NCI-H345 (cell line): ENCODE data around the gene RBMS3.
A peak's percentile ranks its signal among the peaks of the same experiment; 100 is the strongest.

Experiments used
- DNase-seq: peaks from one replicate; lab custom pipeline; 2025; lab: John Stamatoyannopoulos, UW

The RBMS3 gene

DNA sequence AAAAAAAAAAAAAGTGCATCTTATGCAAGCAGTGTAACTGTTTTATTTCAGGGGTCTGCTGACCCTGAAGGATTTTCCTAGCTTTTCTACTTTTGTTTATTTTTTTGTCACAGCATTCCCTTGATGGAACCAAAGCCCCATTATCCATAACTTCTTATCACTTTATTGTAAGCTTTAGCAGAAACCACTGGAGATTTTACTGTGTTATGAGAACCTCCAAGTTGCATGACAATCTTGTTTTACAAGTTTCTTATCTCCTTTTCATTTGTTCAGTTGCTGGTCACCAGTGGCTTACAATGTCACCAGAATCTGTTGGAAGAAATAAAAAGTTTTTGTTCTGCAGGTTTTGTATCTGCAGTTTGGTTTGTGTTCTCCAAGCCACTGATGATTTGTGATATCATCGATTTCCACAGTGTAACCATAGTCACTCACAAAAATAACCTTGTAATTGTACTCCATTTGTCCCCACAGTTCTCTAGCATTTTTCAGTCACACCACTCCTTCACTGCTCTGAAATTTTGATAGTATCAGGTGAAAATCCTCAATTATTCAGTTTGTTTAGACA is 660.0 kb downstream of the RBMS3 start:
- no peak for DNase-seq

DNA sequence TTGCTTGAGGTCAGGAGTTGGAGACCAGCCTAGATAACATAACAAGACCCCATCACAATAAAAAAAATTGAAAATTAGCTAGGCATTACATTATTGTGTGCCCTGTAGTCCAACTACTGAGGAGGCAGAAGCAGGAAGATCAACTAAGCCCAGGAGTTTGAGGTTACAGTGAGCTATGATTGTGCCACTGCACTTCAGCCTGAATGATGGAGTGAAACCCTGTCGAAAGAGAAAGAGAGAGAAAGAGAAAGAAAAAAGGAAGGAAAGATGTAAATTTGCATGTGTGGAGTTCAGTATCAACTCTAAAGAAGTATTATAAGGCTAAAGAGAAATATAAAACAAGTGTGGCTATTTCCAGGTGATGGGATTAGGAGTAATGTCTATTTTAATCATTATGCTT is 661.4 kb downstream of the RBMS3 start:
- DNase-seq = no peak

DNA sequence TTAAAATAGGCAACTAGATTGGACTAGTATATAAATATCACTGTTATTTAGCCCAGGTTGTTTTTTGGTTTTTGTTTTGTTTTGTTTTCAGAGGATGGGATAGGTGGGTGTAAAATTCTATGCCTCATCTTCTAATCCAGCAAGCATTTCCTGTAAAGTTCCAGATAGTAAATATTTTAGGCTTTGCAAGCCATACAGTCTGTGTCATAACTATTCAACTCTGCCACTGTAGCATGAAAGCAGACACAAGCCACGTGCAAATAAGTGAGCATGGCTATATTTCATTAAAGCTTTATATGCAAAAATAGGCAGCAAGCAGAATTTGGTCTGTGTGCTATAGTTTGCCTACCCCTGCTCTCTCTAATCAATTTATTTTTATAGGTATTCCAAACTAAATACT is 668.3 kb downstream of the RBMS3 start:
- DNase-seq = no peak

DNA sequence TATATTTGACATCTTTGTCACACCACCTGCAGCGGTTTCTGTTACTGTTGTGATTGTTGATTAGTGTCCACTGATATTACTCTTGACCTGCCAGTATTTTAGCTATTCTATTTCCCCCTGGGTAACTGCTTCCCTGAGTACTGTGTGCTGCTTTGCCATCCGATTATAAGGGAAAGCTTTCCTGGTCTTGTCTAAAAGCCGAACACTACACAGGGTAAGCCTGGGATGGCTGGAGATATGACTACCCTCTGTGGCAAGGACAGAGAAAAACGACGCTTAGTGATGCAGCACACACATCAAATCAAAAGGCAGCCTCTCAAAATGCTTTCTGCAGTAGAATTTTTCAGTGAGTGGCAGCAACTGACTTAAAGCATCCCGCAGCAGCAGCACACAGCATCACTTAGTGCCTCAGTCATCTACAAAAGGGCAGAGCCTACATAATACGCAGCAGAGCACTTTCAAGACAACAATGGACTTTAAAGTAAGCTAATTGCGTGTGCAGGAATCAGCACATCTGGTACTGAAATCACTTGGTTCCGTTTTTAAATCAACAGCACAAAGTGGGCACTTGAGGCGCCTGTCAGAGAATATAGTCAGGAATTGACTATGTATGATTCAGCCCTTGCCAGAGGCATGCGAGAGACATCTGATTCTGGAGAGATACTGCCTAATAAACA is 669.2 kb downstream of the RBMS3 start:
- DNase-seq = no peak

DNA sequence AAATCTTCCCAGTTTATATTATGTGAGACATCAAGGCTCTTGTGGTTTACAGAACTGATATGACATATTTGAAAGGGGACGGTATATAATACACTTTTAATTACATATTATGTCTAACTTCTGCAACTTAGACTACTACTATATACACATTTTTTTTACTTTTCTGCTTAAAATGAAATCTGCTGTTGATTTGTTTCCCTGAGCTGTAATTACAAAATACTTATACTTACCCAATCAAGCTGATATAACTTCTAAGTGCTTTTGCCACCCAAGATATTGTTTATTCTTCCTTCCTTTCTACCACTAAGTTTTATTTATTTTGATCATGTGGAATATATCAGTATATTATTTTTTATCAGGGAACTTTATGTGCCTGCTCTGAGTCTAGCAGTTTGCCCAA is 671.6 kb downstream of the RBMS3 start:
- DNase-seq = no peak

DNA sequence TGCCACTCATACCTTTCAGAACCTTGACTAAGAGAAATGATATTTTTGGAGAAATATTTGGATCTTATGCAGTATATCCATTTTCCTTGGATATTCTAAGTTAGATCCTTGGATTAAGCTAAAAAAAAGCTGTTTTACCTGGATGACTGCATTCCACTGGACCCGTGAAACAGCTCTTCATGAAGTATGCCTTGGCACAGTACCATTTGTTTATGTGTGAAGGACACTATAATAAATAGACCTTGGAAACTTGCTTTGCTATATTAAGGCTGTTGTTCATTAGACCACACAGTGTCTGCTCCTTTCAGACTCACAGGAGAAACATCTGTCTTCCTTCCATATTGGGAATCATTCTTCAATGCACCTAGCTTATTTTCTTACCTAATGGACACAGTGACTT is 674.5 kb downstream of the RBMS3 start:
- no peak for DNase-seq

DNA sequence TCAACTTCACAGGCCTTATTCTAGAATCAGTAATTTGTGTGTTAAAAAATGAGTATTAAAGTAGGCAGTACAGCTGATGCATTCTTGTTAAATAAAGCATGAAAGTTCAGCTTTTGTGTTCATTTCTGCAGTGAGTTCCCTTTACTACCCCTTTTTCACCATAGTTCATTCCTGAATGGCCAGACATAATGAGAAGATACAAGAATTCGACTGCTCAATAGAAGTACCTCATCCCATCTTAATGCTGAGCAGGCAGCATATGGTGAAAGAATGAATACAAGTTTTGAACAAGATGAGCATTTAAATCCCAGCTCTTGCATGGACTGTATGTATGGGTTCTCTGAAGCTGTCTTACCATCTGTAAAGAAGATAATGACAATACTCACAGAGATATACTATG is 677.9 kb downstream of the RBMS3 start:
- DNase-seq = no peak

DNA sequence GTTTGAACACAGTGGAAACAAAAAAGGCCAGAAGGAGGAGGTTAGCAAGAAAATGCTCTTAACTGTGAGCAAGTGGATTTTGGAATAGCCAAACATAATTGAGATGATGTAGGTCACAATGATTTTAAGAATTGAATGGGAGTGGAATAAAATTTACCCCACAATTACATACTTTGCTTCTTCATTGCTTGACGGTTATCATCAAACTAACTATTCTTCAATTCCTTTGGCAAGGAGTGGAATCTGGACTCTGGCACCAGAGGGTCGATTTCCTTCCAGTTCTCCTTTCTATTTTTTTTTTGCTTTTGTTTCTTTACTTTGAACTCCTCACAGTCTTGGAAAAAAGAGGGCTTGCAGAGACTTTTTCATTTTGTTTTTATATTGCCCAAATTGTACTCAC is 691.0 kb downstream of the RBMS3 start:
- DNase-seq = no peak

DNA sequence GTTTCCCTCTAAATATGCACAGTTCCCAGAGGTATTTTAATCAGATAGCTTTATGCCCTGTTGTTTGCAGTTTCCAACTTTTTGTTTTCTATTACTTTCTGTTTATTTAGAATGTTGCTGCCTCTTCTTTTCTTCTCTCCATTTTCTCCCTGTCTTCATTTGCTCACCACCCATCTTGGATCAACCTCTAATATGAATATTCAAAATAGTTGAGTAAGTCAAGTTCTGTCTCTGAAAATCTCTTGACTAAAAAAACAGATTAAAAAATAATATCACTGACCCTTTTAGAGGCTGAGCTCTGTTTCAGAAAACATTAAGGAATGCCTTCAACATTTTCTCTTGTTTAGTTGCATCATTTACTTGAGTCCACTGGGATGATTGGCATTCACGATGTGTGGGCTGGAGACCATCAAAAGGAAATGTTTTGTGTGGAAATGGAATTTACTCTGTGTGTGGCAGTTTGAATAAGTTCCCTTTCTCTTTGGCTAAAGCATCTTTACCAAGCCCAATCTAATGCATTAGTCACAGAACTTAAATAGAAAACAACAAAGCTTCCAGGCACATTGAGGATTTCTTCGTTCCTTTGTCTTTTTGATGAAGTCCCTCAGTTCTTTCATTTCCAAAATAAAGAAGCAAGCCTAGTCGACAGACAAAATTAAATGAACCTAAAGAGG is 691.6 kb downstream of the RBMS3 start:
- no peak for DNase-seq

DNA sequence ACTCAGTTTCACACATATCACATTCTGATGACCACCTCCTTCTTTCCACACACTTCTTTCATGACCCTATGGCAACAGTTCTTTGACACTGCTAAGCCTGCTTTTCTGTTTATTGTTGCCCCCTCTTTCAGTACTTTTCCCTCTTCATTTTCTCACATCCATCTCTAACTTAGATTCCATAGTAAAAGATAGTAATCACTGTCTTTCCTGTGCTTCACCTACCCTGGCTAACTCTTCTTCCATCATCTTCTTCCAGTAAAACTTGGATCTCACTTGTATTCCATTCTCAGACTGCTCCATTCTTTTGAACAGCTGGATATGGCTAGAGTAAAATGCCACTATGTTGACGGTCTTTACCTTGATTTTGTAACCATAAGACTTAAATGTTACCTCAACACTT is 692.9 kb downstream of the RBMS3 start:
- DNase-seq = no peak

DNA sequence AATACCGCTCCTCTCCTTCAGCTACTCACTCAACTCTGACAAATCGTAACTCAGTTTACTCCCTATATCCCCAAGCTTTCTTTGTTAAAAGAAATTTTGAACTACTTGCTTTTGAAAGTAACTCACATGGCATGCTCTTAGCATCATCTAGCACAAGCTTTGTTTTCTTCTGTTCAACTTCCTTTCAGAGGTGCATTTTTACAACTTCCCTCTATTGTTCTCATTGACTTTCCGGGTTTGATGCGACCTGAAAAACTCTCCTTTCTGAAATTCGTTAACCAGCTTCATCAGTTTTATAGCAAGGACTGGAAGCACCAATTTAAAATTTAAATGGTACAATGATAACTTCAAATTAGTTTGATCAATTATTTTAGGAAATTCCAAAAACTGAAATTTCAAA is 696.0 kb downstream of the RBMS3 start:
- DNase-seq = no peak

DNA sequence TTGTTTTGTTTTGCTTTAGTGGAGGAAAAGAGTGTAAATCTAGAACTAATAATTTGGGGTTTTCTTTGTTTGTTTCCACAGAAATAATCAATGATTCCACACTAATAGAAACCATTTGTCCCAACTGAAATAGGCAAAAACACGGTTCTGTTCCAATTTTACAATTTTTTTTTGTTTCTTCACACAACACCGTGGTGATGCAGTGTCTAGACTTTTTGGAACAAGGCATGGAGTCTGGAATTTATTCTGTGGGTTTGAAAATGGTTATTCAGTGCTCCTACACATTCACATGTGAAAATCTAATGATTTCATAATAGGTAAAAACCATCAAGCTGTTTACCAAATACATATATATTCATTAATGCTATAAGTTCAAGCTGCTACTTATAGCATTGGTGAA is 696.5 kb downstream of the RBMS3 start:
- DNase-seq = no peak

DNA sequence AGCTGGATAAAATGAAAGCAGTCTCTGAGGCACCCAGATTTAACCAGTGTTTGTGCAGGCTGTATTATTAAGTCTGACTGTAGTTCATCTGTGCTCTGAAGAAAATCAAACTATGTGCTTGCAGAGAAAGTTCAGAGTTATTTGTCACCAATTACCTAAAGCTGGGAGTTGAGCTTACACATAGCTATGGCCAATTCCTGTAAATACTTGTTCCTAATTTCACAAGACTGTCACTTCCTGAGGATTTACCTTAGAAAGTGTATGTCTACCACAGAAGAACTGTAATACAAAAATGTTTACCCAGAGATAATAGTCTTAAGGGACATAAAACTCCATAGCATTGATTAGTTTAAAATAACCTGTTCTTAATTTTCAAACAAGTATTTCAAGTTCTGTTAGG is 697.2 kb downstream of the RBMS3 start:
- no peak for DNase-seq

DNA sequence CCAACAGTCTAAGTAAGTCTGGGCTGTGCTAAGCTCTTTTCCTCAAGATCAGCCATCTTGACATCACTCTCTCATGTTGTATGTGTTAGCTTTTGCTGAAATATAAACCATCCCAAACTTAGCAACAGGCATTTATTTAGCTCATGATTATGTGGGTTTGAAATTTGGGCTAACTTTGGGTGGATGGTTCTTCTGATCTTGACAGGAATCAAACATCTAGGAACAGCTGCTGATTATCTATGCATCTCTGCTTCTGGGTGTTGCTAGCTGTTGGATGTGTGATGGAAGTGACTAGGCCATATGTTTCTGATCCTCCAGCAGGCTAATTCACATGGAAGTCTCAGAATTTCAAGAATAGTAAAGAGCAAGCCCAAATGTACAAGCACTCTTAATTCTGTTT is 710.3 kb downstream of the RBMS3 start:
- DNase-seq = no peak

DNA sequence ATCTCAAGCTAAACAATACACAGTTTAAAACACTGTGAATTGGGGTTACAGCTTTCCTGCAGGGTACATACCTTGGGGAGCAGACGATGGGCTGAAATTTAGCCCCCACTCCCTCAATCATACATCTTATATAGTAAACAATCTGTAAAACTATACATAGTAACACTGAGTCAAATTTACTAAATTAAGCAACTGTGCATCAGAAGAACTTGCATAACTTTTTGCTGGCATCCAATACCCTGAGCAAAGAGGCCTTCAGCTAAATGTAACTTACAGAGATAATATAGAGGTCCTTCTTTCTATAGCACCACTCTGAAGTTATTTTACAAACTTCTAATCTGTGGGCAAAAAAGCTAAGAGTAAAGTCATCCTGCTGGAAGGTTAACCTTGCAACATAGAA is 721.9 kb downstream of the RBMS3 start:
- DNase-seq = no peak

DNA sequence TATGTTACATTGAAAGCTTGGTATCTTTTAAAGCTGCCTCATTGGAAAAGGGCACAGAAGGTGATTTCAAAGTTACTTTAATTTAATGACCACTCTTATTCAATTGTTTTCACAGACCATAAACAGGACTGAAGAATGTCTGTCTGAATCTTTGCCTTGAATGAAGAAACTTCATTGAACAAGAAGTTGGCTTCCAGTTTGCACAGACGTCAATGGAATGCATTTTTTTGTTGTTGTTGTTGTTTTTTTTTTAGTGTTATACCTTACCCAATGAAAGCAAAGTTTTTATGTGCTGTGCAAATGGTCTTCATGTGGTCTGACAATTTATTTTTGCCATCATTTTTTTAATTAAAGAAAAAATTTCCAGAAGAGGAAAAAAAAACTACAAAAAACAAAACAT is 722.9 kb downstream of the RBMS3 start:
- no peak for DNase-seq

DNA sequence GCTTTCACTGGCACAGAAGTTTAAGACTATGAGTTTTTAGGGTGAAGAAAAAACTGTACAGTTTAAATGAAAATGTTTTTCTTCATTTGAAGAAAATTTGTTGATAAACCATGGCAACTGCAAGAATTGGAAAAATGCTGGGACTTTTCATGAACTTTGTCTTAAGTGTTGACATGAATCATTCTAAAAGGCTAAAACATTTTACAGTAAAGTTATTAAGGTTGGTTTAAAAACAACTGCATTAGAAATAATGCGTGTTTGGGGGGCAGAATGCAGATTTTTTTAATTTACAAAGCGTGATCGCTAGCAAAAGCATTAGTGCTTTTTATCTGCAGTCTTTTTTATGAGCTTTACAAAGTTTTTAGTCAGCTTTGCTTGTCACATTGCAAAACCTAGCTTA is 723.6 kb downstream of the RBMS3 start:
- DNase-seq = no peak

DNA sequence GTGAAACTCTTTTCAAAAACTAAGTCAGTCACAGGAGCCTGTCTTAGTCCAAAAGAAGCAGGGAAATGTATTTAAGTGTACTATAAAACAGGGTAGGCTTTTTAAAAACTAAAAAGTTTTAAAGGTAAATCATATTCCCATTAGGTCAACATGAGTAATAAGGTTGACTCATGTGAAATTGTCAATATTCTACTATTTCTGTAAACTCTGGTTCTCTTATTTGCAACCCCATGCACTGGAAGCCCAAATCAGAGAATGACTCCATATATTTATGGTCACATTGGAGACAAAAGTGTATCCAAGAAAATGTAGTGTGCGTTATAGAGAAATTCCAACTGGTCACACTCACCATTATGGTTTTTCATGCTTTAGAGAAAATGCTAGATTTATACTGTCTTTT is 725.2 kb downstream of the RBMS3 start:
- DNase-seq = no peak

DNA sequence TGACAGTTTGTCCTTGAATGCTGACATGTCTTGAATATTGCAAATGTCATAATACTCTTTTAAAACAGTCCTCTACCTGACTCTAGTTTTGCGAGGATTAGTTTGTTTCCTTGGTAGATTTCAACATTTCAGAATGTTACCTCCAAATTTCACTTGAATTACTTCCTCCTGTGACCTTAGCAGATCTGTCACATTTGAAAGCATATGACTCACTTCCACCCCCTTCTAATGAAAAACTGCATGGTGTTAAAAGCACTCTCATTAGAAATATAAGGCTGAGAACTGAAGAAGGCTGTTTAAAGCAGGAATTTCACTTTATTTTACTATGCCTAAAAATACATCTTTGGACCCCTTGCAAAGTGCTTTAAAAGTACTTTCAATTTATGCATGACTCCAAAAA is 726.8 kb downstream of the RBMS3 start:
- DNase-seq = no peak

DNA sequence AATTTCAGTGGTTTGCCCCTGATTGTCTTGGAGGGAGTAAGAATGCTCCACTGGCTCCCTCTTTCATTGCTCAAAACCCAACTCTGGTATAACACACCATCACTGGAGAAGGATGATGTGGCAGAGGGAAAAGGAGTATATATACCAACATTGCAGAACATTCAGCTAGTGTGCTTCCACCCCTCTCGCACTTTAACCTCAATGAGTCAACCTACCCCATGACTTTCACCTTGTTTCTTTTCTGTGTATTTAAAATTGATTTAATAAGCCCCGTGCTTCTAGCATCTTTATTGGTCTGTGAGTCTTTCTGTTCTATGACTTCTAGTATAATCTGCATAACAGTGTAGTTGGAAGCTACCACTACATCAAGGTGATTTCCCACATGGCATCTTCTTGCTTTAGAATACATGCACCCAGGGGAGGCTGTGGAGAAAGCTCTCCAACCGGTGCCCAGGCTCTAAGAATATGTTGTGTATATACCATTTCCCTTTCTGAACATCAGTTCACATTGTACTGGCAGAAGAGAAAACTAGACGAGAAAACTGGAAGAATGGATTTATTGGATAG is 730.4 kb downstream of the RBMS3 start:
- no peak for DNase-seq

DNA sequence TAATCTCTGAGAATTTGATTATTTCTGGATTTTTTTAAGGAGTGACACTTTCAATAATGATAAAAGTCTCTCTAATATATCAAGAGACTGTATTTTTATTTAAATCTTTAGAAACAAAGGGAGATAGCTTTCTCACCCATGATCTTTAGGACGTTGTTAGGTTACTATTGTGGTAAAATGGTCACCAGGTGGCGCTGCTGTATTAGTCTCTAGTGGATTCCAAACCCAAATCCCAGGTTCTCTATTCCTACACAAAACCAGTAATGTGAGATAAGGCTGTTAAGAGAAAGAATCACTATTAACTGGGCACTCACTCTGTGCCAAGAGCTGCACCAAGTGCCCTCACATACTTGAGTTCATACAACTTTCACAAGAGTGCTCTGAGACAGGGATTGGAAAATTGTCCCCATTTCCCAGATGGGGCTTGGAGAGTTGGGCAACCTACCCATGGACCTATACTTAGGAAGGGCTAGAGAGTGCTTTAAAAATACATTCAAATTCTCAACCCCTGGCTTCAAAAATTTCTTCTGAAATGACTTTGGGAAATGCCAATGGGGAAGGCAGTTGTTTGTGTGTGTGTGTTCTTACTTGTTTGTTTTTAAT is 732.2 kb downstream of the RBMS3 start:
- DNase-seq = peak; percentile 58

DNA sequence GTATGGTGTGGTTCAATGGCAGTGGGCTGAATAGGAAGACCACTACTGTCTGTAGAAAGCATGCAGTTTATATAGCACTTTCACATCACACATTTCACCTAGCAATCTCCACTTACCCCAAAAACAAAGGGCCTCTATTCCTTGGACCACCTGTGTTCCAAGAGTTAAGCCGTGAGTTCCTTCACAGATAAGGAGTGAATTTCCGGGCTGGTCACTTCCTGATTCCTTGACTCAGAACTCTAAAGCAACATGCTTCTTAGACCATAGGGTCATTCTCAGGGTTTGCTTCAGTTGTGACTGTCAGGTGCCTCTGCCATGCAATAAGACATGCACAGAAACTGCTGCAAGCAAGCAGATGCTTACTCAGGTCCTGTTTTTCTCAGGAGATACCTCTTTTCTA is 737.0 kb downstream of the RBMS3 start:
- DNase-seq = no peak

DNA sequence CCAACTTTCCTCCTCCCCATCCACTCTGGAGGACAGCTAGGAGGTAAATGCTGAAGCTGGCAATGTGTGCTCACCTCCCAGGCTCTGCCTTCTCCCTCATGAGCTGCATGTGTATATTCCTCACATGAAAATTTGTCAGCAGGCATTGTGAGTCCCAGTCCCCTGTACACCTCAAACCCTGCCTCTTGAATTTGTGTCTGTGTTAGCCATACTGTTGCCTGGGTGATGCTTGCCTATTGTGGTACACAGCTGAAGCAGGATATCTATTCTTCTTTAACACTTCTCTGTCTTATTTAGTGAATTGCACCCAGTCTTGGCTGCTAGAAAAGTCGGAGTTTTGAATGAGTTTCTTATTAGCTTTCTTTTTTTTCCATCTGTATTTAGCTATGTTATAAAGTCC is 739.5 kb downstream of the RBMS3 start:
- DNase-seq = no peak
